Measurements from ENCODE around the gene CTPS2. TPM values are rescaled to one million over a fixed set of nuclear protein-coding genes. Genes with fewer than 3 reads are reported as not detected.

CTPS2 gene
- total RNA-seq, 1 donor from 2014 or later = 9.9 TPM

GRCh38 chrX:16687514-16687913, 25.0 kb downstream of the CTPS2 start:
- TF ChIP-seq, protein P1, sequence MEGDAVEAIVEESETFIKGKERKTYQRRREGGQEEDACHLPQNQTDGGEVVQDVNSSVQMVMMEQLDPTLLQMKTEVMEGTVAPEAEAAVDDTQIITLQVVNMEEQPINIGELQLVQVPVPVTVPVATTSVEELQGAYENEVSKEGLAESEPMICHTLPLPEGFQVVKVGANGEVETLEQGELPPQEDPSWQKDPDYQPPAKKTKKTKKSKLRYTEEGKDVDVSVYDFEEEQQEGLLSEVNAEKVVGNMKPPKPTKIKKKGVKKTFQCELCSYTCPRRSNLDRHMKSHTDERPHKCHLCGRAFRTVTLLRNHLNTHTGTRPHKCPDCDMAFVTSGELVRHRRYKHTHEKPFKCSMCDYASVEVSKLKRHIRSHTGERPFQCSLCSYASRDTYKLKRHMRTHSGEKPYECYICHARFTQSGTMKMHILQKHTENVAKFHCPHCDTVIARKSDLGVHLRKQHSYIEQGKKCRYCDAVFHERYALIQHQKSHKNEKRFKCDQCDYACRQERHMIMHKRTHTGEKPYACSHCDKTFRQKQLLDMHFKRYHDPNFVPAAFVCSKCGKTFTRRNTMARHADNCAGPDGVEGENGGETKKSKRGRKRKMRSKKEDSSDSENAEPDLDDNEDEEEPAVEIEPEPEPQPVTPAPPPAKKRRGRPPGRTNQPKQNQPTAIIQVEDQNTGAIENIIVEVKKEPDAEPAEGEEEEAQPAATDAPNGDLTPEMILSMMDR (IDR thresholded peaks at IDR 0.05) = no peak
- intact Hi-C loops (cut with micrococcal nuclease) = no loop called here
- DNase-seq (no peak), ATAC-seq (ENCODE audit: low read depth) (no peak)
- H3K27ac Mint-ChIP-seq = no peak overlapping the region
- CTCF ChIA-PET = no interaction called here
- no peaks in the 10 kb centered on the region for H3K27me3 Mint-ChIP-seq
- H3K4me3 Mint-ChIP-seq = no peak overlapping the region
- H3K36me3 Mint-ChIP-seq (ENCODE audit: low read depth) = peaks cover 18% of the 10 kb centered on the region
- POLR2A ChIA-PET = interaction anchor here (0.7 kb wide), 1 partner anchor 15 kb away, joined by 9 read pairs; no protein-coding TSS in a partner anchor
- H3K4me1 Mint-ChIP-seq = no peaks in the 10 kb centered on the region
- no peaks in the 10 kb centered on the region for H3K9me3 Mint-ChIP-seq

GRCh38 chrX:16683007-16683664, 29.3 kb downstream of the CTPS2 start:
- Mint-ChIP-seq H3K36me3 (ENCODE audit: low read depth) (peaks cover 17% of the 10 kb centered on the region), H3K27ac (no peak overlapping the region), H3K27me3 (no peaks in the 10 kb centered on the region), H3K9me3 (no peaks in the 10 kb centered on the region), H3K4me1 (no peaks in the 10 kb centered on the region), H3K4me3 (no peak overlapping the region)
- ATAC-seq (ENCODE audit: low read depth) (no peak), DNase-seq (no peak)
- intact Hi-C loops (cut with micrococcal nuclease) = no loop called here
- POLR2A ChIA-PET = no interaction called here
- CTCF ChIA-PET = no interaction called here
- TF ChIP-seq, protein P1 (IDR thresholded peaks at IDR 0.05) = no peak

- no peaks in the 10 kb centered on the region for H3K27me3 Mint-ChIP-seq
- ATAC-seq (ENCODE audit: low read depth) (no peak), DNase-seq (no peak)
- intact Hi-C loops (cut with micrococcal nuclease) = no loop called here
- no peak overlapping the region for H3K4me3 Mint-ChIP-seq
- H3K27ac Mint-ChIP-seq = no peak overlapping the region
- ChIA-PET CTCF (no interaction called here), POLR2A (no interaction called here)
- H3K9me3 Mint-ChIP-seq = no peaks in the 10 kb centered on the region
- no peaks in the 10 kb centered on the region for H3K4me1 Mint-ChIP-seq
- TF ChIP-seq, protein P1 (IDR thresholded peaks at IDR 0.05) = no peak
- peaks cover 27% of the 10 kb centered on the region for H3K36me3 Mint-ChIP-seq (ENCODE audit: low read depth)
Observed at GRCh38 chrX:16678689-16679088, 33.8 kb downstream of the CTPS2 start.

GRCh38 chrX:16671005-16671404, 41.5 kb downstream of the CTPS2 start:
- ChIA-PET CTCF (no interaction called here), POLR2A (no interaction called here)
- H3K9me3 Mint-ChIP-seq = no peaks in the 10 kb centered on the region
- intact Hi-C loops (cut with micrococcal nuclease) = no loop called here
- no peak overlapping the region for H3K27ac Mint-ChIP-seq
- no peak for ATAC-seq (ENCODE audit: low read depth)
- no peaks in the 10 kb centered on the region for H3K4me1 Mint-ChIP-seq
- peaks cover 9% of the 10 kb centered on the region for H3K36me3 Mint-ChIP-seq (ENCODE audit: low read depth)
- DNase-seq = no peak
- TF ChIP-seq, protein P1 (IDR thresholded peaks at IDR 0.05) = no peak
- H3K27me3 Mint-ChIP-seq = no peaks in the 10 kb centered on the region
- H3K4me3 Mint-ChIP-seq = no peak overlapping the region

DNA sequence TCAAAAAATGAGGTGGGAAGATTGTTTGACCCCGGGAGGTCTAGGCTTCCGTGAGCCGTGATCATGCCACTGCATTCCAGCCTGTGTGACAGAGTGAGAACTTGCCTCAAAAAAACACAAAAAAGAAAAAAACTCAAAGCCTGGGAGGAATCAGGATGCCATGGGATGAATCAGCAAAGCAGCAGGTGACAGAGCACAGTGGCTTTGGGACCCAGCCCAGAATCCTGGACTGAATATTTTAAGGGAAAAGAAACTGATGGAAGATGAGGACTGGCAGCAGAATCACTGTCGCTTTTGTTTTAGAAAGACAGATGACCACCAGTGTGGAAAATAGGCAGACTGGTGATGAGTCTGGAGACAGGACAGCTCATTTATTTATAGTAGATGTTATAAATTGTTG, 45.9 kb downstream of the CTPS2 start:
- POLR2A ChIA-PET = no interaction called here
- CTCF ChIA-PET = no interaction called here
- H3K9me3 Mint-ChIP-seq = no peaks in the 10 kb centered on the region
- no peaks in the 10 kb centered on the region for H3K4me1 Mint-ChIP-seq
- DNase-seq = no peak
- intact Hi-C loops (cut with micrococcal nuclease) = no loop called here
- TF ChIP-seq, protein P1 (IDR thresholded peaks at IDR 0.05) = no peak
- H3K27ac Mint-ChIP-seq = no peak overlapping the region
- no peak overlapping the region for H3K4me3 Mint-ChIP-seq
- H3K27me3 Mint-ChIP-seq = no peaks in the 10 kb centered on the region
- peaks cover 23% of the 10 kb centered on the region for H3K36me3 Mint-ChIP-seq (ENCODE audit: low read depth)
- no peak for ATAC-seq (ENCODE audit: low read depth)
